ENCODE data around the gene MAP3K13.

DNA sequence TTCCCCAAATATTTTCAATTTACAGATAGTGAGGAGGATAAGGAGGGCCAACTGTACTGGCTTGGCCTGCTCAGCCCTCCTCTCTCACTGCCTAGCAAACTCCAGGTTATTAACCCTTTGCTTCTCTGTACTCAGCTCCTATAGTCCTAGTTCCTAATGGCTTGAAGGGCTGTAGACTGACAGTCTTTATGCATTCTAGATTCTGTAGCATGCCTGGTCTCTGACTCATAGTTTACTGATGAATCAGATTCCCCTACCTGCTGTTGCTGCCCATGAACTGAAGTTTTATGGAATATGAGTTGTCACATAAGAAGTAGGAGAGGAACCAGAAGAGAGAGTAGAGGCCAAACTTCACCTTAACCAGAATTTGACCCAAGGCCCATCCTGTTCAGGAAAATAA, 27.1 kb upstream of the MAP3K13 start:
- TF ChIP-seq, protein P1, sequence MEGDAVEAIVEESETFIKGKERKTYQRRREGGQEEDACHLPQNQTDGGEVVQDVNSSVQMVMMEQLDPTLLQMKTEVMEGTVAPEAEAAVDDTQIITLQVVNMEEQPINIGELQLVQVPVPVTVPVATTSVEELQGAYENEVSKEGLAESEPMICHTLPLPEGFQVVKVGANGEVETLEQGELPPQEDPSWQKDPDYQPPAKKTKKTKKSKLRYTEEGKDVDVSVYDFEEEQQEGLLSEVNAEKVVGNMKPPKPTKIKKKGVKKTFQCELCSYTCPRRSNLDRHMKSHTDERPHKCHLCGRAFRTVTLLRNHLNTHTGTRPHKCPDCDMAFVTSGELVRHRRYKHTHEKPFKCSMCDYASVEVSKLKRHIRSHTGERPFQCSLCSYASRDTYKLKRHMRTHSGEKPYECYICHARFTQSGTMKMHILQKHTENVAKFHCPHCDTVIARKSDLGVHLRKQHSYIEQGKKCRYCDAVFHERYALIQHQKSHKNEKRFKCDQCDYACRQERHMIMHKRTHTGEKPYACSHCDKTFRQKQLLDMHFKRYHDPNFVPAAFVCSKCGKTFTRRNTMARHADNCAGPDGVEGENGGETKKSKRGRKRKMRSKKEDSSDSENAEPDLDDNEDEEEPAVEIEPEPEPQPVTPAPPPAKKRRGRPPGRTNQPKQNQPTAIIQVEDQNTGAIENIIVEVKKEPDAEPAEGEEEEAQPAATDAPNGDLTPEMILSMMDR (IDR thresholded peaks at IDR 0.05; ENCODE audit: low read length): no peak
- TF ChIP-seq EZH2 (IDR thresholded peaks at IDR 0.05; ENCODE audit: borderline replicate concordance, low read length): no peak
